ENCODE measurements around the gene ATP1A2. TPM values are rescaled to one million over a fixed set of nuclear protein-coding genes. Genes with fewer than 3 reads are reported as not detected.

ATP1A2 gene
- total RNA-seq, 1 donor from 2014 or later: 14.5 TPM

DNA sequence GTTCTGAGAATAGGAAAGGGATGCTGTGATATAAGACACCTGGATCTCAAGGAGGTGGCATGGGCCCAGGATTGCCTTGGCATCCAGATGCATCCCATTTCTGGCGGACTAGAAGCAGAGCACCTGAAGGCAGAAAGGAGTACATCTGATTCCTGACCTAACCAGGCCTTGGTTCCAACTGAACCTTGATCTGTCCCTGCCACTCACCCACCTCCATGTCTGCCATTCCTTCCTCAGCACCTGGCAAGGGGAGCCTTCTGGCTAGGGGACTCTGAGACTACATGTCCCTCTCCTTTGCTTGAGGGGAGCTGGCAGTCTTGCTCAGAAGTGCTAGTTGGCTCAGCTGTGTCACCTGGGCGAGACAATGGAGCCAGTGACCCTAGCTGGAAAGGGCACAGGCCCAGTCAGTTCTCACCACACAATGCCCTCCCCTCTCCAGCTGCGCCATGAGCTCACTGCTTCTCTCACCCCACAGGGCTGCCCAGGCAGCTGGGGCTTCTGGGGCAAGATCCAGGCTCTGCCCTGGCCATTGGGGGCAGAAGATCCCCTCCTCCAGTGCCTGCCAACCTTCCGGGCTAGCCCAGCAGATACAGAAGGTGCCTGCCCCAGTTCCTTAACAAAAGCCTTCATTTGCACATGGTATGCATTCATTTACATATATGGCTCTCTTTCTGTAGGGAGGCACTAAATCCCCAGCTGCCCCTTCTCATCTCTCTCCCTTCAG, 20.0 kb upstream of the ATP1A2 start:
- no peak for DNase-seq (ENCODE audit: extremely low spot score, unreplicated experiment)
- H3K36me3 Mint-ChIP-seq: no peaks in the 10 kb centered on the region
- peaks cover 22% of the 10 kb centered on the region for H3K4me1 Mint-ChIP-seq (ENCODE audit: unreplicated experiment)
- peak overlapping the region; percentile 60 for H3K4me3 Mint-ChIP-seq
- peak overlapping the region; percentile 25 for H3K27ac Mint-ChIP-seq
- no peaks in the 10 kb centered on the region for H3K27me3 Mint-ChIP-seq
- no peak for TF ChIP-seq CTCF (conservative IDR thresholded peaks at IDR 0.05)
- H3K9me3 Mint-ChIP-seq: no peaks in the 10 kb centered on the region

- Mint-ChIP-seq H3K36me3 (no peaks in the 10 kb centered on the region), H3K27ac (peak overlapping the region; percentile 57), H3K9me3 (no peaks in the 10 kb centered on the region), H3K4me1 (ENCODE audit: unreplicated experiment) (peaks cover 26% of the 10 kb centered on the region), H3K4me3 (peak overlapping the region; percentile 88), H3K27me3 (no peaks in the 10 kb centered on the region)
- no peak for DNase-seq (ENCODE audit: extremely low spot score, unreplicated experiment)
- no peak for TF ChIP-seq CTCF (conservative IDR thresholded peaks at IDR 0.05)
These were observed 19.1 kb upstream of the ATP1A2 start for GRCh38 chr1:160096274-160097116.

DNA sequence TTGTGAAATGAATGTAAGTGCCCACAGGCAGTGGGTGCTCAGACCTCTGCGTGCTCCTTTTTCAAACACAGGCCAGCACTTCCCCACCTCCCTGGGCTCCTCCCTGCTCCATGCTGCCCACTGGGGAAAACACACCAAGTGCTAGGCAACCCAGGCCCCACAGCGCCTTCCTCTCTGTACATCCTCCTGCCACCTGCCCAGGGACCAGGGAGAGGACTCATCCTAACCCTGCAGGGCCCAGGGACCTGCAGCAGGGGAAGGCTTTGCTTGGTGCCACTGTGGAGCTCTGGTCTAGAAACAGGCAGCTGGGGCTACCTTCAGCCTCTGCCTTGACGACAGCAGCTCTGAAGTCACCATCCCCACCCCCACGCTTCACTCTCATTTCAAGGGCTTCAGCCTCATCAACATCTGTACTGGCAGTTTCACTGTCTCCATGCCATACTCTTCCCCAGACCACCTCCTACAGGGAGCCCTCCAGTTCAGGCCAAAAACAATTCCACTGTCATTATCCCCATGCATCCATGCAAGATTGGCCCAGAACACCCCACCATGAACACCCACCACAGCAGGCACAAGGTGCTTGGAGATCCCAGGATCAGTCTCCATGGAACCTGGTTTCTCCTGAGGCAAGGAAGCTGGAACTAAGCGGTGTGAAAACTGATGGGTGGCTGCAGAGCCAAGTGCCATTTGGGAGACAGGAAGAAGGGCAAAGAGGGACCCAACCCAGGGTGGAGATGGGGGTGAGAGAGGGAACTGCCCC, 18.2 kb upstream of the ATP1A2 start:
- peak overlapping the region; percentile 88 for H3K4me3 Mint-ChIP-seq
- H3K36me3 Mint-ChIP-seq: no peaks in the 10 kb centered on the region
- DNase-seq (ENCODE audit: extremely low spot score, unreplicated experiment): no peak
- no peak for TF ChIP-seq CTCF (conservative IDR thresholded peaks at IDR 0.05)
- H3K4me1 Mint-ChIP-seq (ENCODE audit: unreplicated experiment): peaks cover 34% of the 10 kb centered on the region
- no peaks in the 10 kb centered on the region for H3K9me3 Mint-ChIP-seq
- H3K27ac Mint-ChIP-seq: peak overlapping the region; percentile 57
- no peaks in the 10 kb centered on the region for H3K27me3 Mint-ChIP-seq

GRCh38 chr1:160097911-160098851, 17.4 kb upstream of the ATP1A2 start, which contains the start of gene IGSF8:
IGSF8 (minus strand) TSS chr1:160098619; CDS start chr1:160098472, 147 bp downstream.
- H3K27ac Mint-ChIP-seq: peak within 1 kb of the TSS; percentile 92
- no peaks in the 10 kb centered on the region for H3K36me3 Mint-ChIP-seq
- peak; percentile 94 for DNase-seq (ENCODE audit: extremely low spot score, unreplicated experiment)
- no peaks in the 10 kb centered on the region for H3K27me3 Mint-ChIP-seq
- H3K4me3 Mint-ChIP-seq: peak within 1 kb of the TSS; percentile 88
- TF ChIP-seq CTCF (conservative IDR thresholded peaks at IDR 0.05): no peak
- peaks cover 42% of the 10 kb centered on the region for H3K4me1 Mint-ChIP-seq (ENCODE audit: unreplicated experiment)
- no peaks in the 10 kb centered on the region for H3K9me3 Mint-ChIP-seq

Data from type B pancreatic cell (in vitro differentiated cells).